Activated CD8-positive, alpha-beta memory T cell treated with anti-CD3 and anti-CD28 coated beads, Interleukin-2, amount 10 ng/mL, durations not matched to agents 7 days and 5 days (primary cell): ENCODE measurements around the gene ECT2. TPM values are rescaled to one million over a fixed set of nuclear protein-coding genes. Genes with fewer than 3 reads are reported as not detected.
"Not testable (repeated sequence)": the region's sequence is repeated elsewhere in the genome, so short reads cannot be mapped to it uniquely, and the experiment has no call there.

Experiments
- ATAC-seq: fragments of 150-1000 bp; cut with Tn5 transposase; one replicate; pipeline ENCODE4 v1.10.0; 2021; ENCODE audit warnings: moderate library complexity
- CTCF ChIA-PET: fragments of 350-600 bp; sonication (Branson Sonifier 250); formaldehyde crosslinking; loops from one replicate; lab custom pipeline; 2021; ENCODE audit warnings: antibody characterized with exemption; lab: Charles Lee
- DNase-seq: peaks from one replicate; pipeline ENCODE4 v3.0.0-alpha.2; 2020
- H3K27ac Mint-ChIP-seq: one replicate; pipeline ENCODE4 v1.8.0; 2021; ENCODE audit warnings: mild to moderate bottlenecking, mixed read lengths
- H3K27me3 Mint-ChIP-seq: one replicate; pipeline ENCODE4 v1.8.0; 2021; ENCODE audit warnings: mixed read lengths
- H3K36me3 Mint-ChIP-seq: one replicate; pipeline ENCODE4 v1.8.0; 2021; ENCODE audit warnings: mild to moderate bottlenecking, mixed read lengths
- H3K4me1 Mint-ChIP-seq: one replicate; pipeline ENCODE4 v1.8.0; 2021; ENCODE audit warnings: mixed read lengths
- H3K4me3 Mint-ChIP-seq: one replicate; pipeline ENCODE4 v1.8.0; 2021; ENCODE audit warnings: mild to moderate bottlenecking, moderate library complexity, mixed read lengths
- H3K9me3 Mint-ChIP-seq: one replicate; pipeline ENCODE4 v1.8.0; 2022; ENCODE audit warnings: low read depth, mixed read lengths
- total RNA-seq, 2 experiments: library from RNA; stranded (reverse); gene quantifications; one replicate each; pipeline ENCODE4 v1.2.3, GENCODE V29; 2021

Gene ECT2
- total RNA-seq, 2 experiments from 2014 or later = 73.4 to 82.8 TPM

- Mint-ChIP-seq H3K9me3 (peaks cover 16% of the 10 kb centered on the region), H3K36me3 (peaks cover 29% of the 10 kb centered on the region)
- H3K27ac Mint-ChIP-seq, H3K4me3 Mint-ChIP-seq, CTCF ChIA-PET, H3K27me3 Mint-ChIP-seq, H3K4me1 Mint-ChIP-seq, ATAC-seq, DNase-seq: not testable (repeated sequence)
These were observed 76.7 kb downstream of the ECT2 start for GRCh38 chr3:172827231-172827630.

DNA sequence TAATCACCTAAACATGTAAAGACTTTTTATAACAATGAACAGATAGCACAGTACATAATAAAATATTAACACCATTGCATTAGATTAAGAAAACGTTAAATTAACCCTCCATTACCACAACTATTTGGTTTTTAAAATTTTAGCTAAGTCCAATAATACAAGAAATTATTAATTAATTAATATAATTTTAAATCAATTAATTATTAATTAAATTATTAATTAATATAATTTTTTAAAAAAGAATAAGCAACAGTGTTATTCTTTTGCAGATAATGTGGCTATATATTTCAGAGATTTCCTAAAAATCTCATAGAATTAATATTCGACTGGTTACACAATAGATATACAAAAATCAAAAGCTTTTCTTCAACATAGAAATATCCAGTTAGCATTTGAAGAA, 82.5 kb downstream of the ECT2 start:
- CTCF ChIA-PET = no interaction called here
- no peaks in the 10 kb centered on the region for H3K9me3 Mint-ChIP-seq
- H3K27me3 Mint-ChIP-seq = peaks cover 8% of the 10 kb centered on the region
- ATAC-seq (no peak), DNase-seq (no peak)
- H3K4me3 Mint-ChIP-seq = no peak overlapping the region
- no peaks in the 10 kb centered on the region for H3K36me3 Mint-ChIP-seq
- no peaks in the 10 kb centered on the region for H3K4me1 Mint-ChIP-seq
- no peak overlapping the region for H3K27ac Mint-ChIP-seq

DNA sequence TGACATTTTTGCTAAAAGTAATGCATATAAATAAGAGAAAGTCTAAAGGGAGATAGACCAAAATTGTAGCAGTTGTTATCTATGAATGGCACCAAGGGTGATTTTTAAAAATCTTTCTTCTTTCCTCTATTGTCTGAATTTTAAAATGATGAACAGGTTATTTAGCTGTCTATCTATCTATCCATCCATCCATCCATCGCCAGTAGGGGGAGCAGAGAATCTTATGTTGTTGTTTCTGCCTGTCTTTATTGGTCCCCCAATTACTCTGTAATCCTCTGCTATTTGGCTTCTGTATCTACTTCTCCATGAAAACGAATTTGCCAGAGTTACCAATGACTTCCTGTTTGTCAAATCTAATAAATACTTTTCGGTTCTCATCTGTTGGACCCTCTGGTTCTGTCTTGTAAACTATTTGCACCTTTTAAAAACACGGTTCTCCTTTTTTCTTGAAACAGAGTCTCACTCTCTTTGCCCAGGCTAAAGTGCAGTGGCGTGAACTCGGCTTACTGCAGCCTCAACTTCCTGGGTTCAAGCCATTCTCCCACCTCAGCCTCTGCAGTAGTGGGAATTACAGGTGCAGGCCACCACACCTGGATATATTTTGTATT, 86.0 kb downstream of the ECT2 start:
- Mint-ChIP-seq H3K4me1 (no peaks in the 10 kb centered on the region), H3K36me3 (no peaks in the 10 kb centered on the region), H3K4me3 (no peak overlapping the region), H3K9me3 (no peaks in the 10 kb centered on the region), H3K27ac (no peak overlapping the region), H3K27me3 (peaks cover 13% of the 10 kb centered on the region)
- CTCF ChIA-PET = interaction anchor here (1.0 to 1.2 kb wide), 2 partner anchors 19 to 28 kb away, joined by 3 read pairs; no protein-coding TSS in a partner anchor
- ATAC-seq (no peak), DNase-seq (no peak)

- Mint-ChIP-seq H3K27me3 (peaks cover 20% of the 10 kb centered on the region), H3K4me3 (no peak overlapping the region), H3K9me3 (no peaks in the 10 kb centered on the region), H3K36me3 (no peaks in the 10 kb centered on the region), H3K4me1 (no peaks in the 10 kb centered on the region), H3K27ac (no peak overlapping the region)
- CTCF ChIA-PET = no interaction called here
- ATAC-seq = no peak
- DNase-seq = no peak
These were observed 89.2 kb downstream of the ECT2 start for GRCh38 chr3:172839679-172840078.

GRCh38 chr3:172840463-172840862, 89.9 kb downstream of the ECT2 start:
- Mint-ChIP-seq H3K27ac (no peak overlapping the region), H3K36me3 (no peaks in the 10 kb centered on the region), H3K9me3 (no peaks in the 10 kb centered on the region), H3K4me3 (no peak overlapping the region), H3K4me1 (no peaks in the 10 kb centered on the region), H3K27me3 (peaks cover 20% of the 10 kb centered on the region)
- ATAC-seq (no peak), DNase-seq (no peak)
- CTCF ChIA-PET = no interaction called here

DNA sequence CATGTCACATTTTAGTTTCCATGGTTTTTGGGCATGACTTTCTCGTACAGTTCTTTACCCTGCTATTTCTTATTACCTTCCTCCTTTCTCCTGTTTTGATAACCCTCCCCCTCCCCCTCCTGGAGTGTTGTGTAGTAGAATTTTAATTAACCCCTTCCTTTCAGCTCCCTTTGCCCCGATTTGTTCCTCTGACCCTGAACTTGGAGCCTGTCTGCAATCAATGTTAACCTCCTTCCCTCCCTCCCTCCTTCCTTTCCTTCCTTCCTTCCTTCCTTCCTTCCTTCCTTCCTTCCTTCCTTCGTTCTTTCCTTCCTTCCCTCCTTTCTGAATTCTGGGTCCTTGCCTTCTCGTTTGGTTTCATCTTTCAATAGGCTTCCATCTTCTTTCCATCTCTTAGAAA, 90.4 kb downstream of the ECT2 start:
- H3K9me3 Mint-ChIP-seq = no peaks in the 10 kb centered on the region
- ATAC-seq = no peak
- no peak overlapping the region for H3K4me3 Mint-ChIP-seq

DNA sequence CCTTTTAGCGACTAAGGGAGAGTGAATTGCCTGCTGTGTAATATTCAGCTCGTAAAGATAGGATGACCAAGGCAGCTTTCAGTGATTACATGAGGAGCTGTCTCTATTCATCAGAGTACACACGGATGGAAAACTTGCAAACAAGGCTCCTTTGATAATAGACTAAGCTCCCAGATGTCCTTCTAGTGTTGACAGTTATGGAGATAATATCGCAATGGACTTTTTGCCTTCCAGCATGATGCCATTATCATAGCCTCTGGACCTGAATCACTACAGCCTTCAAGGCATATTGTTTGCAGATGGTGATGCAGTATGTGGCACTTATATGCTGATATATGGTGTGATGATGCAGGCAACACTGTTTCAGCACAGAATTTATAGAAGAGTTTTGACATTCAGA, 93.9 kb downstream of the ECT2 start:
- CTCF ChIA-PET = no interaction called here
- Mint-ChIP-seq H3K9me3 (no peaks in the 10 kb centered on the region), H3K4me1 (no peaks in the 10 kb centered on the region), H3K4me3 (no peak overlapping the region), H3K27me3 (peaks cover 12% of the 10 kb centered on the region), H3K36me3 (no peaks in the 10 kb centered on the region), H3K27ac (no peak overlapping the region)
- no peak for DNase-seq
- no peak for ATAC-seq

More for the DNA sequence above, 90.4 kb downstream of the ECT2 start:
- no peak for DNase-seq
- CTCF ChIA-PET = no interaction called here
- Mint-ChIP-seq H3K27ac (no peak overlapping the region), H3K27me3 (peaks cover 18% of the 10 kb centered on the region), H3K36me3 (no peaks in the 10 kb centered on the region), H3K4me1 (no peaks in the 10 kb centered on the region)

- no peaks in the 10 kb centered on the region for H3K36me3 Mint-ChIP-seq
- no peak for ATAC-seq
- no peaks in the 10 kb centered on the region for H3K9me3 Mint-ChIP-seq
- DNase-seq = no peak
- H3K27ac Mint-ChIP-seq = no peak overlapping the region
- H3K4me3 Mint-ChIP-seq = no peak overlapping the region
- CTCF ChIA-PET = interaction anchor here (1.4 kb wide), 1 partner anchor 19 kb away, joined by 4 read pairs; no protein-coding TSS in a partner anchor
- peaks cover 18% of the 10 kb centered on the region for H3K27me3 Mint-ChIP-seq
- H3K4me1 Mint-ChIP-seq = no peaks in the 10 kb centered on the region
These were observed 95.6 kb downstream of the ECT2 start for GRCh38 chr3:172846103-172846561.

- CTCF ChIA-PET = no interaction called here
- no peaks in the 10 kb centered on the region for H3K9me3 Mint-ChIP-seq
- no peaks in the 10 kb centered on the region for H3K36me3 Mint-ChIP-seq
- H3K27me3 Mint-ChIP-seq = peaks cover 18% of the 10 kb centered on the region
- DNase-seq = no peak
- H3K4me3 Mint-ChIP-seq = no peak overlapping the region
- H3K4me1 Mint-ChIP-seq = no peaks in the 10 kb centered on the region
- no peak for ATAC-seq
- no peak overlapping the region for H3K27ac Mint-ChIP-seq
These were observed 96.2 kb downstream of the ECT2 start for GRCh38 chr3:172846706-172847105.

DNA sequence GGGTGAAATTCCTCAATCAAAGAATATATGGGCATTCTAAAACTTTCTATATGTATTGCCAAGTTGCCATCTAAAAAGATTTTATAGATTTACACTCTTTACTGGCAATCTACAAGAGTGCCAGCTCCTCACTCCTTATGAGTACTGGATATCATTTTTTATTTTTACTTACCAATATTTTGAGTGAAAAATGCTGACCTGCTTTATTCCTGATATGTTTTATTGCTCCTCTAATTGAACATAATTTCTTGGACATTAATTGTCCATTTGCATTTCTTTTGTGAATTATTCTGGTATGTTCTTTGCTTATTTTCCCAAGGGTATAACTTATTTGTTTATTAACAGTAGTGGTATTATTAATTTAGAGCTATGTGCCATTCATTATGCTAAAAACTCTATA, 96.8 kb downstream of the ECT2 start:
- no peak for DNase-seq
- no peaks in the 10 kb centered on the region for H3K4me1 Mint-ChIP-seq
- no peak overlapping the region for H3K4me3 Mint-ChIP-seq
- H3K27ac Mint-ChIP-seq = no peak overlapping the region
- CTCF ChIA-PET = no interaction called here
- no peak for ATAC-seq
- no peaks in the 10 kb centered on the region for H3K9me3 Mint-ChIP-seq
- peaks cover 18% of the 10 kb centered on the region for H3K27me3 Mint-ChIP-seq
- no peaks in the 10 kb centered on the region for H3K36me3 Mint-ChIP-seq

DNA sequence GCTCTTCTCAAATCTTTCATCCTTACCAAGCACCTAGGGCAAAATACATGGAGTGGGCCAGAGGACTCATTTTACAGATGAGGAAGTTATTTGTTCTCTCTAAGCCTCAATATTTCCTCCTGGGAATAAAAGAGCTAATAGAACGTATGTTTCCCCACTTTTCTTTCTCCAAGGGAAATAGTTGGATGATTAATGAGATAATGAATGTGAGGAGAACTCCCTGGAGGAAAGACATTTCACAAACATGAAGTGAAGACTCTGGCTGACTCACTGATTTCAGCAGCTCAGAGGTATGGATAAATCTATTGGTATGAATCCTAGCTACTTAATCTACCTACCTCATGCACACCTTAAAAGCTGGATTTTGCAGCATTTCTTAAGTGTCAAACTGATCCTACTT, 98.4 kb downstream of the ECT2 start:
- no peak for ATAC-seq
- Mint-ChIP-seq H3K27me3 (peaks cover 11% of the 10 kb centered on the region), H3K9me3 (no peaks in the 10 kb centered on the region), H3K36me3 (no peaks in the 10 kb centered on the region), H3K4me3 (no peak overlapping the region), H3K4me1 (no peaks in the 10 kb centered on the region), H3K27ac (no peak overlapping the region)
- DNase-seq = no peak
- CTCF ChIA-PET = interaction anchor here (1.0 kb wide), 1 partner anchor 26 kb away, joined by 3 read pairs; no protein-coding TSS in a partner anchor

GRCh38 chr3:172853005-172853404, 102.5 kb downstream of the ECT2 start:
- Mint-ChIP-seq H3K27ac (no peak overlapping the region), H3K9me3 (no peaks in the 10 kb centered on the region), H3K27me3 (peaks cover 13% of the 10 kb centered on the region), H3K4me1 (no peaks in the 10 kb centered on the region), H3K36me3 (no peaks in the 10 kb centered on the region), H3K4me3 (no peak overlapping the region)
- CTCF ChIA-PET = no interaction called here
- ATAC-seq = no peak
- DNase-seq = no peak

DNA sequence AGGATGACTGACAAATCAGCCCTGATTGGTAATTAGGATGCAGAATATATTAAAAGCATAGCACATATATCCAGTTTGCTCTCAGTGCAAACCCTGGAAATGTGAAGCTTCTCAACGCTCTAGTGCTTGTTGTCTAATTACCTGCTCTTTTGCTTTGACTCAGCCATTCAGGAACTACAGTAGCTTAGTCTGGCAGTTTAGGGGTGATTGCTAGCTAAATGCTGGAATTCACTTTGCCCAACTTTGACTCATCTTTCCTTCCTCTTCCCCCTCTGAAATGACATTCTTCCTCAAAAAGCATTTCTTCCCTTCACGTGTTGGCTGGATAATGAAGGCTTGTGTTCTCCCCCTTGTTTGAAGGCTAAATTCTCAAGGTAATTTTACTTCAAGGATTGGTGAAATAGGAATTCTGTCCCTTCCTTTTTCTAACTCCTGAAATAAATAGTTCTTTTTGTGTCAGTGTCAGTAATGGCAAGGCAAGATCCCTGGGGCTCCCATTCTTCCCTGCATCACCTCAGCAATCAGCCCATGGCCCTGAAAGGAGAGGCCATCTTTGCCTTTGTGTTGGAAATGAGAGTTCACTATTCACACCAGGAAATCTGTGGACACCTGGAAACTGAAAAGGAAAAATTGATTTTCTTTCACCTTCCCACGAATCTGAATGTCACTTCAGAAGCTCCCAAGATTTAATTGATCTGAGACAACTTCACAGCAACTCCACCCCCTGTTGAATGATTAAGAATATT, 103.6 kb downstream of the ECT2 start:
- Mint-ChIP-seq H3K4me1 (peaks cover under 1% of the 10 kb centered on the region), H3K4me3 (no peak overlapping the region), H3K36me3 (no peaks in the 10 kb centered on the region), H3K27ac (no peak overlapping the region), H3K9me3 (no peaks in the 10 kb centered on the region), H3K27me3 (peaks cover 13% of the 10 kb centered on the region)
- ATAC-seq (no peak), DNase-seq (no peak)
- CTCF ChIA-PET = no interaction called here

DNA sequence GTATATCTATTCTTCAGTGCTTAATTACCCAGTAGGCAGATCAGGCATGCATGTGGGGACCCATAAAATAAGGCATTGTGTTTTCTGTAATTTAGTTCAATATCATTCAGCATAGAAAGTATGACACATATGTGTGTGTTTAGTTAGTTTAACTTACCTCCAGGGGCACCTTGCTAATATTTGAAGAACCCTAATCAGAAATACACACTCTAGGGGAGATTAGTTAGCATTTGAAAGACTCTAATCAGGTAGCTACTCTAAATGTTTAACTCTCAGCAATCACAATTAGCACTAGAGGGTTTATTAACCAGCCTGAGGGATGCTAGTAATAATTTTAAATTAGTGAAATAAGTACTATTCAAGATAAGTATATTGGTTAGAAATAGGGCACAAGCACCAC, 104.5 kb downstream of the ECT2 start:
- Mint-ChIP-seq H3K4me1 (peaks cover 2% of the 10 kb centered on the region), H3K27ac (no peak overlapping the region)
- CTCF ChIA-PET = no interaction called here

More for the DNA sequence above, 104.5 kb downstream of the ECT2 start:
- DNase-seq = no peak
- no peaks in the 10 kb centered on the region for H3K9me3 Mint-ChIP-seq
- ATAC-seq = no peak
- H3K4me3 Mint-ChIP-seq = no peak overlapping the region
- H3K36me3 Mint-ChIP-seq = no peaks in the 10 kb centered on the region
- H3K27me3 Mint-ChIP-seq = peaks cover 8% of the 10 kb centered on the region
